T-helper 22 cell (primary cell): ENCODE data around the gene SORD.
"Not testable (repeated sequence)": the region's sequence is repeated elsewhere in the genome, so short reads cannot be mapped to it uniquely, and the experiment has no call there.

ENCODE experiments used
- DNase-seq: peaks from one replicate; pipeline ENCODE4 v3.0.0-alpha.2; 2020; ENCODE audit warnings: low read depth

Gene SORD

GRCh38 chr15:45024649-45025048, 1.7 kb downstream of the SORD start:
- not testable (repeated sequence) for DNase-seq

DNA sequence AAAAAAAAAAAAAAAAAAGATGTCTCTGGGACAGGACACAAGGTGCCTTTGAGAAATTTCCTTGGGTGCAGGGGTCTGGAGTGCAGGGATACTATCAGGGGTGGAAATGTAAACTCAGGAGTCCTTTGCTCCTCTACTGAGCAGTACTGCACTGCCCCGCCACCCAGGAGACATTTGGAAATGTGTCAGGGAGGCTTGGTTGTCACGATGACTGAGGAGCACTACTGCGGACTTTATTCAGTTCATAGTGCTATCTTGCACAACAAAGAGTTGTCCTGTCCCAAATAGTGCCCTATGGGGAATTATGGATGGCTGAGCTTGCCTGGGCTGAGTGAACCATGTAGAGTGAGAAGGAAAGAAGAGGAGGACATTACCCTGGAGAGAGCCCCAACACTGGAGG, 2.6 kb downstream of the SORD start:
- not testable (repeated sequence) for DNase-seq

- DNase-seq: no peak
These were observed 3.7 kb downstream of the SORD start for GRCh38 chr15:45026651-45027190.

- no peak for DNase-seq
These were observed 4.2 kb downstream of the SORD start for GRCh38 chr15:45027220-45027619.

- no peak for DNase-seq
These were observed 7.7 kb downstream of the SORD start for GRCh38 chr15:45030743-45031142.

GRCh38 chr15:45031522-45032028, 8.6 kb downstream of the SORD start:
- not testable (repeated sequence) for DNase-seq

DNA sequence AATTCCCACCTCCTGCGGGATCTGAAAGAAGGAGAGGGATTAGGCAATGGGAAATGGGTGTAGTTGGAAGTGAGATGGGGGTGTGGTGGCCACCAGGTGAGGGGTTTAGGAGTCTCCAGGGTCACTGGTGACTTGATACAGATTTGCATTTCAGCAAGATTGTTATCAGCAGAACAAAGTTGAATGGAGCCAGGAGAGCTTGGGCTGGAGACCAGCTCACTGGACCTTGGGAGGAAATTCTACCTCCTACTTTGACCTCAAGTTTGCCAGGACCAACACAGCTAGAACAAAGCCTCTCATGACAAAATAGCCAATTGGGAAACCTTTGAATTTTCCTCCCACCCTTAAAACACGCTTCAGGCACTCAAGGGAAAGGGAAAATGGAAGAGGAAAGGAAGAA, 9.5 kb downstream of the SORD start:
- DNase-seq: not testable (repeated sequence)

GRCh38 chr15:45034087-45034486, 11.1 kb downstream of the SORD start:
- not testable (repeated sequence) for DNase-seq

DNA sequence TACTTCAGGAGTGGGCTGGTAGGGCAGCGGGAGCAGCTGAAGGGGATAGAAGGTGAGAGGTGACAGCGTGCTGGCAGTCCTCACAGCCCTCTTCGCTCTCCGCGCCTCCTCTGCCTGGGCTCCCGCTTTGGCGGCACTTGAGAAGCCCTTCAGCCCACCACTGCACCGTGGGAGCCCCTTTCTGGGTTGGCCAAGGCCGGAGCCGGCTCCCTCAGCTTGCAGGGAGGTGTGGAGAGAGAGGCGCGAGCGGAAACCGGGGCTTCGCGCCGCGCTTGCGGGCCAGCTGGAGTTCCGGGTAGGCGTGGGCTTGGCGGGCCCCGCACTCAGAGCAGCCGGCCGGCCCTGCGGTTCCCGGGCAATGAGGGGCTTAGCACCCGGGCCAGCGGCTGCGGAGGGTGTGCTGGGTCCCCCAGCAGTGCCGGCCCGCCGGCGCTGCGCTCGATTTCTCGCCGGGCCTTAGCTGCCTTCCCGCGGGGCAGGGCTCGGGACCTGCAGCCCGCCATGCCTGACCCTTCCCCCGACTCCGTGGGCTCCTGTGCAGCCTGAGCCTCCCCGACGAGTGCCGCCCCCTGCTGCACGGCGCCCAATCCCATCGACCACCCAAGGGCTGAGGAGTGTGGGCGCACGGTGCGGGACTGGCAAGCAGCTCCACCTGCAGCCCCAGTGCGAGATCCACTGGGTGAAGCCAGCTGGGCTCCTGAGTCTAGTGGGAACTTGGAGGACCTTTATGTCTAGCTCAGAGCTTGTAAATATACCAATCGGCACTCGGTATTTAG, 11.8 kb downstream of the SORD start:
- DNase-seq: not testable (repeated sequence)

DNA sequence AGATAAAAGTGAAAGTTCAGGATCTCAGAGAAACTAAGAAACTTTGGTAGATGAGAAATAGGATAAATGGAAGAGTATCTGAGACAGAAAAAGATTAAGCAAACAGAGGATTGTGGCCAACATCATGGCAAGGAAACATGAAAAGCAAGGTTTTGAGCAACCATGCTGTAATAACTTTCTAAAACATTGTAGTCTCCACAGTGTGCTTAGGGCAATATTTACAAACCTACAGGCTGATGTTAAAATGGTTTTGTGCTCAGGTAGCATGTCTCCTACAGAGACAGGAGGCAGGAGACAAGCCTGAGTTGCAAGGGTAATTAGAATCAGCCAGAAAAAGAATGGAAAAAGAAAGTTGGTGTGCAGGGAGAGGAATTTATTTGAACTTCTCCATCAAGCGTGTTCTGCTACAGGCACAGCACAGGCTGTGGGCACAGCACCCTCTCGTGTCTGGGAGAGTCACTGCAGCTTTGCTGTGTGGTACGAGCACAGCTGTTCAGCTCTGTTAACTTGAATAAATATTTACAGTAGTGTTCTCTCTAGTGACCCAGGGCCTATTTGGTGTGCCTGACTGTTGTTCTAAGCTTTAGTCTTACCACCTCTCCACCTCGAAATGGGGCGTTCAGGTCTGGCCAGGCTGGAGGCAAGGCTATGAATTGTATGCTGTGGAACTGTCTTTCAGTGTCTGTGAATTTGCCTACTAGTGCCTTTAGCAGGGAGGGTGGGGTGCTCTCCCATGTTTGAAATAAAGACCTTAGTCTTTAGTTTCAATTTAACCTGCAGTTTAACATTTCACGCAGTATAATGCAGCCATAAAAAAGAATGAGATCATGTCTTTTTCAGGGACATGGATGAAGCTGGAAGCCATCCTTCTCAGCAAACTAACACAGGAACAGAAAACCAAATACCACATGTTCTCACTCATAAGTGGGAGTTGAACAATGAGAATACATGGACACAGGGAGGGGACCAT, 14.1 kb downstream of the SORD start:
- DNase-seq: peak; percentile 19

DNA sequence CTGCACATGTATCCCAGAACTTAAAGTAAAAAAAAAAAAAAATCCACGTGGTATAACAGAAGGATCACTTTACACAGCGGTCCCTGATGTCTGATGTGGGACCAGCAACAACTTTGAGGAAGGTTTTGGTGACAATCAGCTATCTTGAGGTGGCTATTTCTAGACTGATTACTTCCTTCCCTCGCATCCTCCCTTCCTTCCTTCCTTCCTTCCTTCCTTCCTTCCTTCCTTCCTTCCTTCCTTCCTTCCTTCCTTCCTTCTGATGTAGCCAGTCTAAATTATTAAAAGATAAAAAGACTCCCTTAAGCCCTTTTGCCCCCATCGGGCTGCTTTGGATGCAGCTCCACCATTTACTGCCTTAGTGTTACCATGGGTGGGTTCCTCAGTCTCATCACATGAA, 14.9 kb downstream of the SORD start:
- no peak for DNase-seq

DNA sequence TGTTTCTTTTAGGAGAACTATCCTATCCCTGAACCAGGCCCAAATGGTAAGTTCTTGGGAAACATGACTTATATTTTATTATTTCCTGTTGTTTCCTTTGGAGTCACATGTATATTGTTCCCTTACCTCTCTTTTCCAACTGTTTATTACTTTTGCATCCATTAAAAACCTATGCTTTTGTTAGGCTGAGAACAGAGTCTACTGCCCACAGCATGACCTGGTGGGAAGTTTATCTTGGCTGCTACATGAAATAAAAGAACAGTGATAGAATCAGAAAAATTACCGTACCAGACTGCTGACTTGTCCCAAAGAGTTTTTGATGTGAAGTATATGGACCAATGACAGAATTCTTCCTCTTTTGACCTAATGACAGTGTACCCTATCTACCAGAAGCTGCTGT, 17.4 kb downstream of the SORD start:
- DNase-seq: not testable (repeated sequence)

GRCh38 chr15:45041538-45041937, 18.5 kb downstream of the SORD start:
- DNase-seq: not testable (repeated sequence)

- not testable (repeated sequence) for DNase-seq
These were observed 19.9 kb downstream of the SORD start for GRCh38 chr15:45042859-45043258.

GRCh38 chr15:45044270-45044669, 21.3 kb downstream of the SORD start:
- not testable (repeated sequence) for DNase-seq

DNA sequence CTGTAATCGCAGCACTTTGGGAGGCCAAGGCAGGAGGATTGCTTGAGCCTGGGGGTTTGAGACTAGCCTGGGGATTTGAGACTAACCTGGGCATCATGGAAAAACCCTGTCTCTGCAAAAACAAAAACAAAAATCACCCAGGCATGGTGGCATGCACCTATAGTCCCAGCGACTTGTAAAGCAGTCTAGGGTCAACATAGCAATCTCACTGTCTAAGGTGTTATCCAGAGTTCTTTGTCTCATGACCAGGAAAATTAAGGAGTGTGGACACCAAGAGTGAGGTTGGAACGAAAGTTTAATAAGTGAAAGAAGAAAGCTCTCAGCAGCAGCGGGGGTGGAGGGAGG, 25.4 kb downstream of the SORD start:
- DNase-seq: not testable (repeated sequence)

DNA sequence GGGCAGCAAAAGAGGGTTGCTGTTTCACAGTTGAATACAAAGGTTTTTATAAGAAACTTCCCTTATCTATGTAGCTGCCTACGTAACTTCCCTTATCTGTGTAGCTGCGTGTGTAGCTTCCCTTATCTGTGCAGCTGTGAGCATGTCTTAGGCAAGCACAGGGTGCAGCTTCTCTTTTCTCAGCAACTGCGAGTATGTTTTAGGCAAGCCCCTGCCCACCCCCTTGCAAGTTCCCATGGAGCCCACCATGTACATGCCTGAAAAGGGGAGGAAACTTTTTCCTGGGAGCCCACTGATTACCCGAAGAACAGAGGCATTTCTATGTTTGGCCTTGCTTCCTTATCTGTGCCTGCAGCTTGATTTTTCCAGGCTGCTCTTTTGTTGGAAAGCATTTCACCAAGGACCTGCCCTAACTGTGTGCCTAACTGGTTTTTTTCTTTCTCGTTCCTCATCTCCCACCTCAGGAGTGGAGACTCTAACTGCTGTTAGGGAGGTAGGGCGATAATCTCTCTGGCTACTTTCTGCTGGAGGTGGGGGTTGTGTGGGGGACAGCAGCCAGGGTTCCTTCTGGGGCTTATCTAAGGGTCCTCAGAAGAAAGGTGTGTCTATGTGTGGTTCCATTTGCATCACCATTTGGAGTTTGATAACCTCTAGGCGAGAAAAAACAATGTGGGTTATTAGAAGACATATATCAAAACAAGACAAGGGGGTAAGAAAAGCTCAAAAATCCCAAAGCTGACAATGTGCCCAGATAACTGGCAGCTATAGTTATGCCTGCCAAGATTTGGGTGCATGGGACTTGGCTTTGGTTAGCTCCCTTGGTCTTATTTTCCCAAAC, 26.0 kb downstream of the SORD start:
- DNase-seq: no peak

DNA sequence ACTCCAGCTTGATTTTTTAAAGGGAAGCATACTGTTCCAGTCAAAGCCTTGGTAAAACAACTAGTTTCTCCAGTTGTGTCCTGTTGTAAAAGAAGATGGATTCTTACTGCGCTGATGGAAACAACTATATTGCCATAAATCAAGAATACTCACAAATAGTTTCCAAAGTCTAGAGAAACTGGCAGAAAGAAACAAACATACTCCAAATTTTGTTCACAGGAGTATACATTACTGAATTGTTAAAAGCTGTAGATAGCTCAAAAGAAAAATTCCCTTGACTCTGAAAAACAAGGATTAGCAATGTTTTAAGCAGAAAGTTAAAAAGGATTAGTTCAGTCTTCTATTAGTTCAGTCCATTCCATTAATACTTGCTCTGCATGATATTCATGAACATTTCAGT, 27.6 kb downstream of the SORD start:
- DNase-seq: no peak

DNA sequence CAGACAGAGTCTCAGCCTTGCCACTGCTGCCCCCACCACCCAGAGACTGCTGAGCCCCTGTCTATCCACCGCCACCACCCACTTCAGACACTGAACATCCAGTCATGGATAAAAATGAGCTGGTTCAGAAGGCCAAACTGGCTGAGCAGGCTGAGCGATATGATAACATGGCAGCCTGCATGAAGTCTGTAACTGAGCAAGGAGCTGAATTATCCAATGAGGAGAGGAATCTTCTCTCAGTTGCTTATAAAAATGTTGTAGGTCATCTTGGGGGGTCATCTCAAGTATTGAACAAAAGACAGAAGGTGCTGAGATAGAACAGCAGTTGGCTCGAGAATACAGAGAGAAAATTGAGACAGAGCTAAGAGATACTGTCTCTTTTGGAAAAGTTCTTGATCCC, 29.7 kb downstream of the SORD start:
- not testable (repeated sequence) for DNase-seq

DNA sequence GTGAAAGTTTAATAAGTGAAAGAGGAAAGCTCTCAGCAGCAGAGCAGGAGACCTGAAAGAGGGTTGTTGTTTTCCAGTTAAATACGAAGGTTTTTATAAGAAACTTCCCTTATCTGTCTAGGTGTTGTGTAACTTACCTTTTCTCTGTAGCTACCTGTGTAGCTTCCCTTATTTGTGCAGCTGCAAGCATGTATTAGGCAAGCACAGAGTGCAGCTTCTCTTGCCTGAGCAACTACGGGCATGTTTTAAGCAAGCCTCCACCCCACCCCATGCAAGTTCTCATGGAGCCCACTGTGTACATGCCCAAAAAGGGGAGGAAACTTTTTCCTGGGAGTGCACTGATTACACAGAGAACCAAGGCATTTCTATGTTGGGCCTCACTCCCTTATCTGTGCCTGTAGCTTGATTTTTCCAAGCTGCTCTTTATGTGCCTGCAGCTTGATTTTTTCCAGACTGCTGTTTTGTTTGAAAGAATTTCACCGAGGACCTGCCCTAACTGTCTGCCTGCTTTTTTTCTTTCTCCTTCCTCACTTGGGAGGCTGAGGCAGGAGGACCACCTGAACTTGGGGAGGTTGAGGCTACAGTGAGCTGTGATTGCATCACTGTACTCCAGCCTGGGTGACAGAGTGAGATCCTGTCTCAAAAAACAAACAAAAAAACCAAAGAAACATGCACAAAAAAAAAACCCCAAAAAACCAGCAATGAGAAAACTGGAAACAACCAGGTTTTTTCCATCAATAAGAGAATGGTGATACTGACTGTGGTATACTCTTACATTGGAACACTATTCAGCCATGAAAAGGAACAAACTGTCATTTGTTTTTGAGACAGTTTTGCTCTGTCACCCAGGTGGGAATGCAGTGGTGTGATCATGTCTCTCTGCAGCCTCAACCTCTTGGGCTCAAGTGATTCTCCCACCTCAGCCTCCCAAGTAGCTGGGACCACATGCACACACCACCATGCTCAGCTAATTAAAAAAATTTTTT, 36.0 kb downstream of the SORD start:
- not testable (repeated sequence) for DNase-seq
